T-cell (primary cell): Measurements from ENCODE around the gene C1QTNF8. TPM values are rescaled to one million over a fixed set of nuclear protein-coding genes. Genes with fewer than 3 reads are reported as not detected.

Experiments
- ATAC-seq, 4 experiments: fragments of 200-7000 bp in 3 of 4; fragments of 150-1000 bp in 1 of 4; cut with Tn5 transposase; replicated peaks in 1 of 4; 1 replicate in 3 of 4; 2 replicates in 1 of 4; pipeline ENCODE4 v1.10.0; 2021; ENCODE audit warnings: moderate library complexity in 3 of 4, mild to moderate bottlenecking in 2 of 4, moderate number of reproducible peaks in 1 of 4
- CTCF ChIA-PET, 2 donors: fragments of 300-600 bp; sonication (Branson Sonifier 250); formaldehyde crosslinking; loops; one replicate each; lab custom pipeline; 2022; ENCODE audit warnings: antibody characterized with exemption in 2 of 2; lab: Charles Lee
- POLR2A ChIA-PET, 2 donors: fragments of 300-600 bp; sonication (Branson Sonifier 250); formaldehyde crosslinking; loops; one replicate each; lab custom pipeline; 2022; ENCODE audit warnings: antibody characterized with exemption in 2 of 2; lab: Charles Lee
- DNase-seq, 35 experiments: peaks; one replicate each; pipeline versions ENCODE4 v3.0.0 to v3.0.0-alpha.2; 2013 to 2023
- H3K27ac ChIP-seq: one replicate; pipeline ENCODE4 v1.5.1; 2013; ENCODE audit warnings: low read length
- H3K27me3 ChIP-seq, 2 experiments: replicated peaks in 1 of 2; 1 replicate in 1 of 2; 2 replicates in 1 of 2; pipeline versions ENCODE4 v1.6.1 to v1.7.0; 2013; ENCODE audit warnings: low read length in 1 of 2, mixed read lengths in 1 of 2; ENCODE audit not compliant: control insufficient read depth in 2 of 2, insufficient read depth in 2 of 2; ENCODE audit errors: extremely low read depth in 1 of 2
- H3K36me3 ChIP-seq, 2 donors: 1 replicate in 1 of 2; 2 replicates in 1 of 2; pipeline versions ENCODE4 v1.6.1 to v1.7.0; 2013; ENCODE audit warnings: low read length in 1 of 2; ENCODE audit not compliant: control insufficient read depth in 2 of 2, insufficient read depth in 1 of 2; ENCODE audit errors: extremely low read depth in 1 of 2
- H3K4me1 ChIP-seq, 2 experiments: 1 replicate in 1 of 2; 2 replicates in 1 of 2; pipeline versions ENCODE4 v1.6.1 to v1.7.0; 2013; ENCODE audit warnings: low read length in 2 of 2, mixed read lengths in 1 of 2; ENCODE audit not compliant: insufficient read depth in 2 of 2, control insufficient read depth in 1 of 2; ENCODE audit errors: extremely low read depth in 1 of 2
- H3K4me3 ChIP-seq, 2 donors: 1 replicate in 1 of 2; 2 replicates in 1 of 2; pipeline versions ENCODE4 v1.5.1 to v1.7.0; 2013; ENCODE audit warnings: mild to moderate bottlenecking in 2 of 2, low read length in 1 of 2, moderate library complexity in 1 of 2; ENCODE audit not compliant: control insufficient read depth in 1 of 2; ENCODE audit errors: extremely low read depth in 1 of 2
- H3K9me3 ChIP-seq: 2 replicates; pipeline ENCODE4 v1.7.0; 2013
- H3K27ac Mint-ChIP-seq, 2 donors: one replicate each; pipeline ENCODE4 v1.8.0; 2020 to 2021; ENCODE audit warnings: mild to moderate bottlenecking in 2 of 2, mixed read lengths in 2 of 2
- H3K27me3 Mint-ChIP-seq, 2 donors: one replicate each; pipeline ENCODE4 v1.8.0; 2021 to 2022; ENCODE audit warnings: mixed read lengths in 2 of 2
- H3K36me3 Mint-ChIP-seq: one replicate; pipeline ENCODE4 v1.8.0; 2021; ENCODE audit warnings: mixed read lengths
- H3K4me1 Mint-ChIP-seq, 3 donors: one replicate each; pipeline ENCODE4 v1.8.0; 2020 to 2022; ENCODE audit warnings: mixed read lengths in 3 of 3, mild to moderate bottlenecking in 1 of 3
- H3K4me3 Mint-ChIP-seq, 3 donors: one replicate each; pipeline ENCODE4 v1.8.0; 2020 to 2022; ENCODE audit warnings: mild to moderate bottlenecking in 3 of 3, mixed read lengths in 3 of 3, moderate library complexity in 3 of 3
- H3K9me3 Mint-ChIP-seq, 3 donors: one replicate each; pipeline ENCODE4 v1.8.0; 2020 to 2022; ENCODE audit warnings: mixed read lengths in 3 of 3
- WGBS: methylation state at CpG from one replicate; pipeline ENCODE4 v1.1.5; 2013; ENCODE audit warnings: missing lambda C conversion rate; ENCODE audit not compliant: insufficient coverage; 5-methylcytosine and 5-hydroxymethylcytosine counted together
- total RNA-seq, 35 experiments: library from RNA in 6 of 35; stranded (reverse) in 6 of 35; fragments of 120-200 nt in 1 of 35; gene quantifications; one replicate each; pipeline versions ENCODE4 v1.2.1 to v1.2.4 and lab custom pipeline; 2013 to 2026

The C1QTNF8 gene
- total RNA-seq, 5 donors from 2014 or later (not counting 1 experiment from before 2014, with no cell fraction given): not detected

DNA sequence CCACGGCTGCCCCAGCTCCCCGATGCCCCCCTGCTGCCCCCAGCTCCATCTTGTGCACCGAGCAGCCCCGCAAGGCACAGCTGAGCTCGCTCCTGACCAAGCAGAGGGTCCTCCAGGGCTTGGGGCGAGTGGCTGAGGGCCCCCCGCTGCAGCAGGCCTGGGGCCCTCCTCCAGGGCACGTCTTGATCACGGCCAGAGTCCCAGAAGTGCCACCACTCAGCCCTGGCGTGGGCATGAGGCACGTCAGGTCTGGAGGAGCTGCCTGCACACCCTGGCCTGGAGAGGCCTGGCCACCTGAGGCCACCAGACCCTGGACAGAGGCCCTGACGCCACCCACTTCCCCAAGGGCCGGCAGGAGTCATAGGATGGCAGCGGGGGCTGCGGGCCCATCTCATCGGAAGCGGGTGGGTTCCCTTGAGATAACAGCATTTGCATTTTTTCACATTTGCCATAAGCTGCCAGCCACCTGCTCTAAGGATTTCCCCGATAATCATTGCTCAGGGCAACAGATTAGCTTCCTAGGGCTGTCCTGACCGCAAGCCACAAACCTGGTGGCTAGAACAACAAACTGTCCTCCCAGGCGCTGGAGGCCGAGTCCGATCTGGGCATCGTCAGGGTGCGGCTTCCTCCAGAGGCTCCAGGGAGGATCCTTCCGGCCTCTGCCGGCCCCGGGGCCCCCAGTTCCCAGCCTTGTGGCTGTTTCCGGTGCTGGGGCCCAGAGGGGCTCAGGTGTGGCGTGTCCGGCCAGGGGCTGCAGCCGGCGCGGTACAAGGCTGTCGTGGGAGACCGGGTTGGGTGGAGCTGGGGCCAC, 23.9 kb upstream of the C1QTNF8 start:
- POLR2A ChIA-PET: no interaction called here
- no peaks in the 10 kb centered on the region for H3K4me1 Mint-ChIP-seq
- H3K27ac Mint-ChIP-seq: no peak overlapping the region
- Histone ChIP-seq H3K4me1 (no peaks in the 10 kb centered on the region), H3K27ac (no peak overlapping the region), H3K27me3 (peaks cover 0 to 61% of the 10 kb centered on the region in 2 experiments), H3K36me3 (no peaks in the 10 kb centered on the region), H3K4me3 (no peak overlapping the region), H3K9me3 (no peaks in the 10 kb centered on the region)
- no peak overlapping the region for H3K4me3 Mint-ChIP-seq
- H3K9me3 Mint-ChIP-seq: no peaks in the 10 kb centered on the region
- peaks cover 0 to under 1% of the 10 kb centered on the region in 2 donors for H3K27me3 Mint-ChIP-seq
- WGBS: 69% methylated on average over 33 of the region's 35 CpGs
- ATAC-seq (no peak), DNase-seq (no peak)
- H3K36me3 Mint-ChIP-seq: no peaks in the 10 kb centered on the region
- CTCF ChIA-PET: no interaction called here

DNA sequence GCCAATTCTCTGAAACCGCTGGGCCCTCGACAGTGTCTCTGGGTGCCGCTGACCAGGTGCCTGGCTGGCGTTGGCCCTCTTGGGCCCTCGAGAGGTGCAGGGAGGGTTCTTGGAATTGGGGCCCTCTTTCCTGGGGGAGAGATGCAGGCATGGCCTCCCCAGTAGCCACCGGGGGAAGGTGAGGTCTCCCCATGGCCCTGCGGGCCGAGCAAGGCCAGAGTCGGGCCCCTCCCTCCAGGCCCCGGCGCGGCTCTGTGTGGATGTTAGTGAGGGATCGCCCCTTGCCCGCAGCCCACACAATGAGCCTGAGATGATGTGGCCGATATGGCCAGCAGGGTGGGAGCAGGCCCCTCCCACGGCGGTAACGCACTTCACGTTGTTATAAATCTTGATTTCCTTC, 23.1 kb upstream of the C1QTNF8 start:
- Mint-ChIP-seq H3K4me3 (no peak overlapping the region), H3K27ac (no peak overlapping the region), H3K9me3 (no peaks in the 10 kb centered on the region), H3K36me3 (no peaks in the 10 kb centered on the region), H3K27me3 (peaks cover 0 to 1% of the 10 kb centered on the region in 2 donors), H3K4me1 (no peaks in the 10 kb centered on the region)
- Histone ChIP-seq H3K36me3 (no peaks in the 10 kb centered on the region), H3K4me3 (no peak overlapping the region), H3K27ac (no peak overlapping the region), H3K27me3 (peaks cover 0 to 64% of the 10 kb centered on the region in 2 experiments), H3K9me3 (no peaks in the 10 kb centered on the region), H3K4me1 (no peaks in the 10 kb centered on the region)
- DNase-seq (no peak), ATAC-seq (no peak)
- POLR2A ChIA-PET: no interaction called here
- CTCF ChIA-PET: no interaction called here
- WGBS: 63% methylated on average over 14 of the region's 19 CpGs

DNA sequence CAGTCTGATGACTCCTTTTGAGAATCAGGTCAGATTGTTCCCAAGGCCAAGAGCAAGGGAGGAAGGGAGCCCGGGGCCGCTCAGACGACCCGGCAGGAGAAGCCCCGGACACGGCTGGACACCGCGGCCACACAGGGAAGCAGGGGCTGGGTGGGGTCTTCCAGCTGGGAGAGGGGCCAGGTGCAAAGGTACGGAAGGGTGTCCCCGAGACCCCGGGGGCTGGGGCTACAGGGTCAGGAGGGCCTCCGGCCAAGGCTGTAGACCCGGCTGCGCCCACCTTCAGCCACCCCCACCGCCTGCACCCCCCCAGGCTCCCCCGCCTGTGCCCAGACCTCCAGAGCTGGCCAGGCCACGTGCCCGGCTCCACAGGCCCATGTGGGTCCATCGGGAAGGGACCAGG, 21.9 kb upstream of the C1QTNF8 start:
- 89% methylated on average over 13 of the region's 19 CpGs for WGBS
- H3K36me3 ChIP-seq: no peaks in the 10 kb centered on the region
- CTCF ChIA-PET: no interaction called here
- H3K4me3 ChIP-seq: no peak overlapping the region
- no peaks in the 10 kb centered on the region for H3K9me3 ChIP-seq
- no peak for DNase-seq
- POLR2A ChIA-PET: no interaction called here
- Mint-ChIP-seq H3K4me1 (no peaks in the 10 kb centered on the region), H3K4me3 (no peak overlapping the region), H3K27ac (no peak overlapping the region), H3K27me3 (peaks cover 0 to 4% of the 10 kb centered on the region in 2 donors), H3K9me3 (no peaks in the 10 kb centered on the region), H3K36me3 (no peaks in the 10 kb centered on the region)
- no peak for ATAC-seq
- no peaks in the 10 kb centered on the region for H3K4me1 ChIP-seq
- peaks cover 0 to 56% of the 10 kb centered on the region in 2 experiments for H3K27me3 ChIP-seq
- no peak overlapping the region for H3K27ac ChIP-seq

DNA sequence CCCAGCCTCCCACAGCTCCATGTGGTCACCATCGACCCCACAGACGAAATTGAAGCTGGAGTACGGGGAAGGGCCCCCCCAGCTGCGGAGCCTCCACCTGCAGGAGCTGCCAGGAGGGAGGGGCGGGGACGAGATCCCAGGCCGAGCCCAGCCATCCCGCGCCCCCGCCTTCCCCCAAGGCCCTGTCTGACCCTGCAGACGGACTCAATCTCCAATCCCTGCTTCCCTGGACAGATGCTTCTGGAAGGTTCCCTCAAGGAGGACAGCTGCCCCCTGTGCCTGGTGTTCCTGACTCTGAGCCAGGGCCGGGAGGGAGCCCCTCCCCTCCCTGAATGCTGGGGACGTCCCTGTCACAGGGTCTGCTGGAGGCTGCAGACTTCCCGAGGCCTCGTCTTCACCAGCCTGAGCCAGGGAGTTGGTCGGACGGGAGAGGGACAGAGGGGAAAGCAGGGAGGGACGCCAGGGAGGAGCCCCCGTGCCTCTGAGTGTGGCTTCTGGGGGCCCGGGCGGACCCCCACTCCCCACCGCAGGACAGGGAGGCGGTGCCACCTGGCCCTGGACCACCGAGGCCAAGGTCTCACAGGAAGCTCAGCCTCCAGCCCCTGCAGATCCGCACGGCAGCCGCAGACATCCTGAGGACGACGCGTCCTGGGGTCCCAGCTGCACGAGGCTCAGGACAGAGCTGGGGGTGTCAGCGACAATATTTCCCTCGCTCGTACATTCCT, 21.3 kb upstream of the C1QTNF8 start:
- Histone ChIP-seq H3K9me3 (no peaks in the 10 kb centered on the region), H3K4me1 (no peaks in the 10 kb centered on the region), H3K27ac (no peak overlapping the region), H3K36me3 (no peaks in the 10 kb centered on the region), H3K27me3 (peaks cover 0 to 54% of the 10 kb centered on the region in 2 experiments), H3K4me3 (no peak overlapping the region)
- H3K36me3 Mint-ChIP-seq: no peaks in the 10 kb centered on the region
- no peak overlapping the region for H3K4me3 Mint-ChIP-seq
- WGBS: 63% methylated on average over 33 of the region's 34 CpGs
- H3K4me1 Mint-ChIP-seq: no peaks in the 10 kb centered on the region
- H3K27ac Mint-ChIP-seq: no peak overlapping the region
- H3K27me3 Mint-ChIP-seq: peaks cover 0 to 4% of the 10 kb centered on the region in 2 donors
- no peaks in the 10 kb centered on the region for H3K9me3 Mint-ChIP-seq
- DNase-seq: no peak
- no peak for ATAC-seq
- ChIA-PET CTCF (no interaction called here), POLR2A (no interaction called here)

DNA sequence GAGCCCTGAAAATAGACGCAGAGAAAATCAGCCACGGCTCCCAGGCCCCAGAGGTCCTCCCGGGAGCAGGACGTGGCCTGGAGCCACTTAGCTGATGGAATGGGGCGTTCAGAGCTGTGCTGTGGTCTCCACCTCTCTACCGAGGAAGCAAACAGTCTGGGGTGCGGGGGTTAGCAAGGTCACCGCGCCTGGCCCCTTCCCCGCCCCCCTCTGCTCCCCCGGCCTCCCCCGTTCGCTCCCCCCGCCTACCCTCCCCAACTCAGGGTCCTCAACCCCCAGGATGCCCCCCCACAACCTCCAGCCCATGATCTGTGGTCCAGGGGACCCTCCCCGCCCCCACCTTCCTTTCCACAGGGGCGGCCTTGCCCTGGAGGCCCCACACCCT, 20.6 kb upstream of the C1QTNF8 start:
- peaks cover 0 to 49% of the 10 kb centered on the region in 2 experiments for H3K27me3 ChIP-seq
- Mint-ChIP-seq H3K27ac (no peak overlapping the region), H3K36me3 (no peaks in the 10 kb centered on the region), H3K27me3 (peaks cover 0 to 4% of the 10 kb centered on the region in 2 donors), H3K9me3 (no peaks in the 10 kb centered on the region), H3K4me3 (no peak overlapping the region), H3K4me1 (no peaks in the 10 kb centered on the region)
- H3K9me3 ChIP-seq: no peaks in the 10 kb centered on the region
- DNase-seq: no peak
- 38% methylated on average over 7 of the region's 16 CpGs for WGBS
- no peak for ATAC-seq
- H3K27ac ChIP-seq: no peak overlapping the region
- no peaks in the 10 kb centered on the region for H3K4me1 ChIP-seq
- POLR2A ChIA-PET: no interaction called here
- no peak overlapping the region for H3K4me3 ChIP-seq
- no peaks in the 10 kb centered on the region for H3K36me3 ChIP-seq
- CTCF ChIA-PET: no interaction called here

DNA sequence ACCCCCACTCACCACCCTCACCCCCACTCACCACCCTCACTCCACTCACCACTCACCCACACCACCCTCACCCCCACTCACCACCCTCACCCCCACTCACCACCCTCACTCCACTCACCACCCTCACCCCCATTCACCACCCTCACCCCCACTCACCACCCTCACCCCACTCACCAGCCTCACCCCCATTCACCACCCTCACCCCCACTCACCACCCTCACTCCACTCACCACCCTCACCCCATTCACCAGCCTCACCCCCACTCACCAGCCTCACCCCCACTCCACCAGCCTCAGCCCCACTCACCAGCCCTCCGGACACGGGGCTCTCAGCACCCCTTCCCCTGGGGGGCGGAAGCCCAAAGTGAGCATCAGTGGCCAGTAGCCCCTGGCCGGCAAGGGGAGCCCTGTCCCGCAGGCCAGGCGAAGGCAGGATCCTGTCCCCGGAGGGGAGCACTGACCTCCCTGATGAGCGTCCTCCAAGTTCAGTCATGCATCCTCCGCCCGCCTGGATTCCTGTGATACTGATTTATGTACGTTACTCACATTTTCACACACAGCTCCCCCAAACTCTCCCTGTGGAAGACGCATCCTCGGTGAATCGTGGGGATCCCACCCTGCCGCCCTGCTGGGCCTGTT, 18.0 kb upstream of the C1QTNF8 start:
- no peak for ATAC-seq
- H3K4me3 Mint-ChIP-seq: no peak overlapping the region
- H3K9me3 ChIP-seq: no peaks in the 10 kb centered on the region
- H3K4me1 Mint-ChIP-seq: no peaks in the 10 kb centered on the region
- ChIA-PET POLR2A (no interaction called here), CTCF (no interaction called here)
- no peak overlapping the region for H3K27ac ChIP-seq
- no peaks in the 10 kb centered on the region for H3K36me3 Mint-ChIP-seq
- H3K4me3 ChIP-seq: no peak overlapping the region
- H3K4me1 ChIP-seq: no peaks in the 10 kb centered on the region
- peaks cover 0 to 6% of the 10 kb centered on the region in 2 donors for H3K27me3 Mint-ChIP-seq
- no peaks in the 10 kb centered on the region for H3K36me3 ChIP-seq
- 88% methylated on average over 13 of the region's 15 CpGs for WGBS
- H3K27ac Mint-ChIP-seq: no peak overlapping the region
- DNase-seq: no peak
- peaks cover 0 to 47% of the 10 kb centered on the region in 2 experiments for H3K27me3 ChIP-seq
- H3K9me3 Mint-ChIP-seq: no peaks in the 10 kb centered on the region
